HG02759 (cell line): ENCODE data around the gene LRRC8D.

ENCODE experiments used
- ATAC-seq: cut with Tn5 transposase; IDR thresholded peaks from one replicate; pipeline ENCODE4 v1.9.1; 2021; ENCODE audit warnings: mild to moderate bottlenecking, moderate library complexity; ENCODE audit not compliant: unreplicated experiment

LRRC8D gene

DNA sequence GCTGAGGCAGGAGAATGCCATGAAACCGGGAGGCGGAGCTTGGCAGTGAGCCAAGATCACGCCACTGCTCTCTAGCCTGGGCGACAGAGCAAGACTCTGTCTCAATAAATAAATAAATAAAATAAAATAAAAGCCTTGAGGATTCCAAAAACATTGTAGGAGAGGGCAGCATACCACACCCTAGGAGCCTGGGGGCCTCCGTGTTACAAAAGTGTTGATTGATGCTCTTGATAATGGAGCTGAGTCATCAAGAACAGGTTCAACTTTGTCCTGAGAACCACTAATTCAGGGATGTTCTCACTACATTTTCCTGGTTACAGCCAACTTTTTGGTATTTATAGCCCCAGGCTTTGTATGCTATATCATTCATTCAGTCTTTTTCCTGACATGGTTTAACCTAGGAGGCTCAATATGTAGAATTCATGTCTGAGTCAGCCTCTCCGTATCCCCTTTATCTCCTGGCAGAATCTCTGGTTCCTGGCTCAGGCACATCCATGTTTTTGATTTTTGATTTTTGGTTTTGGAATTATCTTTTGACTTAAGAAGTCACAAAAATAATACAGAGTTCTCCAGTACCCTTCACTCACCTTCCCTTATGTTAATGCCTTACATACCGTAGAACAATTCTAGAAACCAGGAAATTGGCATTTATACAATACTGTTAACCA lies 69.4 kb downstream of the LRRC8D start:
- no peak for ATAC-seq

DNA sequence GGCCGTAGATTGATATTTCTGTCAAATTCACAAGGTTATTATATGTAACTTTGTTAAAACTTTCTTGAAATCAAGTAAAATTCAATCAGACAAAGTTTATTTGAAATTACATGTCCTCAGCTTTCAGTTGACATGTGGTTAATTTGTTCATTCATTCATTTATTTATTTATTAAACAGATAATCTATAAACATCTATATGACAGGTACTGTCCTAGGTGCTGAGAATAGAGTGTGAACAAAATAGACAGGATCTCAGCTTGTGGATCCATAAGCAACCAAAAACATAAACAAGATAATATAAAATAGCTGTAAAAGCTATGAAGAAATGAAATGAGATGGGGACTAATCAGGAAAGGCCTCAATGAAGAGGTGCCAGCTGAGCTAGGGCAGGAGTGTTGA lies 72.0 kb downstream of the LRRC8D start:
- no peak for ATAC-seq

DNA sequence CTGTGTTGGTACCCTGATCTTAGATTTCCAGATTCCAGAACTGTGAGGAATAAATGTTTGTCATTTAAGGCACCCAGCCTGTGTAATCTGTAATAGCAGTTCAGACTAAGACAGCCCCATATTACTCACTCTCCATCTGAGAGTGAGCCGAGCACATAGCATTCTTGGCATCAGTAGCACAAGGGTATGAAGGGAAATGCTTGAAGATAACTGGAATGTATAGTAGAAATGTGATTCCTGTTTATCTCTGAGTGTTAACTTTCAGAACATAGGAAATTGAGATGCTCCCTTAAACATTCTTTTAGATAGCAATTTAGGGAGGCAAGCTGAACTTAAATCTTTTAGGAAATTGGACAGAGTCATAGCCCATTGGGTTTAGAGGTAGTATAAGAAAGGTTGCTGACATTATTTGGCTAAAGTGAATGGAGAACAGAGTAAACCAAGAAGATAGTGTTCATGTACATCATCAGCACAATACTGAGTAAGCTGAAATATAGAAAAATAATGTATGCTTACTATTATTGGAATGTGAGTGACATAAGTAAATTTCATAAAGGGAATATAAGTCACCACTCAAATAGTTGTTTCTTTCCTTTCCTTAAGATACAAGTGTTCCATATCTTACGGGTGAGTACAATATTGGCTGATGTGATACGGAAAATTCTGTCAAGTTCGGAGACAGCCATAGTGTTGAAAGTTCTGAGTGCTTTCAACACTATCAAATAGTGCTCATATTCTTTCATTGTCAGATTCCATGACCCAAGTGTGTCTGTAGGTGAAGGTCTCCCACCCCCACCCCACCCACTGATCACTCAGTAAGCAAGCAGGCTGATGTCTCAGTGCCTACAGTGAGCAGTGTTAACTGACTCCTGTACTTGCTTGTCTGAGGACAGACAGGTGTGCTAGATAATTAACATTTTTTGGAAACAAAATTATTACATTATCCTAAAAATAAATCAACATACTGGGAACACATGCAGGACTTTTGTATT lies 73.7 kb downstream of the LRRC8D start:
- no peak for ATAC-seq

DNA sequence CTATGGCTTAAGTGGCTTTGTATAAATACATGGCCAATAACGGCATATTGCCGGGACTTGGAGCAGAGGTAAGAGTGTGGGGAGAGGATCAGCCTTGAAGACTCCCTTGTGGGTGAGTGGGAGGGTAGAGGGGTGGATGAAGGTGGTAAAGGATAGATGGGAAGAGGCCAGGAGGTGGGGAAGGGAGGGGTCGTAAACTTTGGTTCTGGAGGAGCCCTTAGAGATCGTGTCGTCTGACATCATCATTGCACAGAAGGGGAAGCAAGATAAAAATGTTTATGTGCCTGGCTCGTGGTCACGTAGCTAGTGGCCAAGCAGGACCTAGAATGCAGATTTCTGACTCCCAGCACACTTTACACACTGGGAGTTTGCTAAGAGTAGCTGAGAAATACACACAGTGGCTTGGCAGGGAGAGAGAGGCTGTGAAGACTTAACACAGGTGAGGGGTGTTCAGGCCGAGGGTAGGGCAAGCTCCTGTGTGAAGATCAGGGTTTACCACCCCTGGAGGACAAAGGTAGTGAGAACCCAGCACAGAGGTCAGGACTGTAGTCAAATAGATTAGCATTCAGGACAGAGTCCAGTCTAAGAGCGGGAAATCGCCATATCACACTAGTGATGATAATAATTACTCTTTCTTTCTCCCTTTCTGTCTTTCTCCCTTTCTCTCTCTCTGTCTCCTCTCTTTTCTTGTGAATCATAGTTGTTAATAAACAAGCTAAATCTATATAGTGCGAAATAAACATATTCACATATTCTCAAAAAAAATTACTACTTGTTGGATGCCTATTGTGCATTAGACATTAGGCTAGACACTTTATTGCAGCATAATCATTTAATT lies 75.5 kb downstream of the LRRC8D start:
- ATAC-seq: no peak

DNA sequence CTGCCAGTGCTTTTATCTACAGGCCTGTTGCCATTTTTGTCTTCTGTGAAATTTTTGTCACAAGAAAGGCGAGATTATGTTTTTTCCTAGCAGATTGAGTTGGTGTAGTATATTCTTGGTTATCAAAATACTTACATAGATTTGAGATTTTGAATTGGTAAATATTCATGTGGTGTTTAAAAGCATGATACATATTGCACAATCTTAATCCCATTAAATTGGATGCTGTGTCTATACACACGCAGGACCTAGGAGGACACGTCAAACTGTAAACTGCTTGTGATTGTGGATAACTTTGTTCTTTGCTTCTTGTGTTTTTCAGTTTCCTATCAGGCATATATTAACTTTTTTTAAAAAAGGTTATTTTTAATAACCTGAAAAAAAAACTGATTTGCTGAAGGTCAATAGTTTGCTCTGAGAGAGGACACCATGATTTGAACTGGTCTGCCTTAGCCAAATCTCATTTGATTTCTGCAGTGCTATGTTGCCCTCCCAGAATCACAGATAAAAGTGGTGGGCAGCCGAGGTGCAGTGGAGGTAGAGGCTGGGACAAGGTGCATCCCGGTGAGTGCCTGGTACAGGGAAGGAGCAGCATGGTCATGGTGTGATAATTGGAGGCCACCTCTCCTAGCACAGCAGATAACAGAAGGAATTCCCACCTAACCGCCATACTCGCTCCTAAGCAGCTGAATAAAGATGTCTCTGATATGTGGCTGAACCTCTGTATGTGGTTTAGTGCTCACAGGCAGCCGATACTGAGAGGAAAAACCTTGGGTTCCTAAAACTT lies 76.7 kb downstream of the LRRC8D start:
- no peak for ATAC-seq

DNA sequence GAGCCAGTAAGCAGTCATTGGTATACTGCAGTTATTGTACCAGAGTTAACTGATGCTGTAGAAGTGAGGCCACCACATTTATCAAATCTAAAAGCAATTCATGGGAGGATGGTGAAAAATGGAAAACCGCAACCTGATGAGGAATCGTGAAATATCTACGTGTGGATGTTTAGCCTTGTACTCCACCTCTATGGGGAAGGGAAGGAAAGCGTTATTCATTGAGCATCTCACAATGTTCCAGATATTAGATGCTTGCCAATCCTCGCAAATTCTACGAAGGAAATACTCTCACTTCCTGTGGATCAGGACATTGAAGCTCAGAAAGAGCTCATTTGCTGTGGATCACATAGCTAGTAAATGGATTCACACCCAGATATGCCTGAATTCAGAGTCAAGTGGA lies 77.3 kb downstream of the LRRC8D start:
- no peak for ATAC-seq

DNA sequence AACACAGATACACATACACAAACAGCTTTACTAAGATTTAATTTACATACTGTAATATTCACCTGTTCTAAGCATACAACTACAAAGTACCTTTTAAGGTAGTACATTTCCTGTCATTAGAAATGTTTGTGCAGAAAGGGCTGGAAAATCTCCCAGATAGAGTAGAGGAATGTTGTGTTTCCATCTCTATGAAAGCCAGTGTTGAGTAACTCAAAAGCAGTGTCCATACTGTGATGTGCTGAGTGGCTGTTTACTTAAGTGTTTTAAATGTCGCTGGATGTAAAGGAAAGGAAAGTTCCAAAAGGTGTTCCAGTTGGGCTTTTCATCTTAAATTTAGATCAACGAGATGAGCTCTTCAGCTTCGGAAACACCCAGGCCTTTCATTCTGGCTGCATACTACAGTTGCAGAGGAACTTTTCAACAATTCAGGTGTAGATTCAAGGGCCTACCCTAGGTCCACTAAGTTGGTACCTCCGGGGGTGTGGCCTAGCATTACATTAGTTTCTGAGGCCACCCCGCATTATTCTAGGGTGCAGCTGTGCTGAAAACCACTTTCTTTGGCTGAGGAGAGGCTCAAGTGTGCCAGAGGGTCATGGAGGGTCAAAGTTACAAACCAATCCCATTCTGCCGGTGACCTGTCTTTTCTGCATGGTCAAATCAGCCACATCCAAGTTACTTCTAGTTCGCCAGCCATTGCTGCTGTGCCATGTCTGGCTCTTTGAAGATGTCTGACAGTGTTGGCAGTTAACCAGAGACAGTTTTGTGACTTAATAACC lies 78.1 kb downstream of the LRRC8D start:
- no peak for ATAC-seq

DNA sequence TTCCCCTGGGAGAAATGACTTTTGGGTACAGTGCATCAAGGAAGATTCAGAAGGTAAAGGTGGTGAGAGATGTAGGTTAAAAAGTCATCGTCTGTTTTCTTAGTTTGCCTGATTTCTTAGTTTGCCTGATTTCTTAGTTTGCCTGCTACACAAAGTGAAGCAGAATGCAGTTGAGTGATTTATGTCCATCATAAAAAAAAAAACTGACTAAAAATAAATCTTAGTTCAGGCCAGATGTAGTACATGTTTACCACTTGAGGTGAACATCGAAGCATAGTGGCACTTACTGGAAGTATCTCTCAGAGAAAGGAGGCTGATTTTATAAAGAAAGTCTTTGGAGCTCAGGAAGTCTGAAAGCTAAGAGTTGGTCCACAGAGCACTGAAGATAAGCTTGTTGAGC lies 79.5 kb downstream of the LRRC8D start:
- no peak for ATAC-seq

DNA sequence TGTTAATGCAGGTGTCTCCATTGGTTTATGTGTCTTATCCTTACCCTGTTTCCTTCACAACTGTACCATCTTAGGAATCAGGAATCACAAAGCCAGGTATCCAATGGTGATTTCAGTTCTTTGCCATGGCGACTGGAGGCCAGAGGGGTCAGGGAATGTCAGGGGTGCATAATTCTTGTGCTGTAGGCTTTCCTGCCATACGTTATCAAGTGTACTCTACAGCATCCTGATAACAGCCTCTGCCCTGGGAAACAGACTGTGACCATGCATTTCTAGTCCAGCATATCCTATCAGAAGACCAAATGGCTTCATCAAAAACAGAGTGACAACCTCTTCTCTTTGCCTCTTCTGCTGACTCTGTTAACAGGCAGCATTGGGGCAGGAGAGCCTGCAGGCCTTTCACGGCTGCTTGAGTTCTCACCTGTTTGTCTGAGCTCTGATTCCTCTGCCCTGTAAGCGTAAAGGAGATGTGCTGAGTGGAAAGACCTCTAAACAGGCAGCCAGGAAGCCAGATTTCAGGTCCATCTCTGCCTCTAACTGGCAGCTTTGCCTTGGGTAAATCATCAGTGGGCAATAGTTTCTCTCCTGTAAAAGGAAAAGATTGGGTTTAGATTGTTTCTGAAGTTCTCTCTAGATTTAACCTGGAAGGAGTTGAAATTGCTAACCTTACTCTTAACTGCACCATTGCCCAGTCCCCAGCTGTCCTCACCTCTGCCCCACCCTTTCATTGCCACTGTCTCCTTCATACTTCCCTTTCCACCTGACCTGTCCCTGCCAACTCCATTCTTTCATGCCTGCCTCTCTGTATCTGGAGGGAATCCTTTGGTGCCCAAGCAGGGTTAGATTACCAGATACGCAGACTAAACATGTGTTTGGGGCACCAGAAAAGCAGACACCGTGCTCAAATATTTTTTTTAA lies 80.2 kb downstream of the LRRC8D start:
- no peak for ATAC-seq

DNA sequence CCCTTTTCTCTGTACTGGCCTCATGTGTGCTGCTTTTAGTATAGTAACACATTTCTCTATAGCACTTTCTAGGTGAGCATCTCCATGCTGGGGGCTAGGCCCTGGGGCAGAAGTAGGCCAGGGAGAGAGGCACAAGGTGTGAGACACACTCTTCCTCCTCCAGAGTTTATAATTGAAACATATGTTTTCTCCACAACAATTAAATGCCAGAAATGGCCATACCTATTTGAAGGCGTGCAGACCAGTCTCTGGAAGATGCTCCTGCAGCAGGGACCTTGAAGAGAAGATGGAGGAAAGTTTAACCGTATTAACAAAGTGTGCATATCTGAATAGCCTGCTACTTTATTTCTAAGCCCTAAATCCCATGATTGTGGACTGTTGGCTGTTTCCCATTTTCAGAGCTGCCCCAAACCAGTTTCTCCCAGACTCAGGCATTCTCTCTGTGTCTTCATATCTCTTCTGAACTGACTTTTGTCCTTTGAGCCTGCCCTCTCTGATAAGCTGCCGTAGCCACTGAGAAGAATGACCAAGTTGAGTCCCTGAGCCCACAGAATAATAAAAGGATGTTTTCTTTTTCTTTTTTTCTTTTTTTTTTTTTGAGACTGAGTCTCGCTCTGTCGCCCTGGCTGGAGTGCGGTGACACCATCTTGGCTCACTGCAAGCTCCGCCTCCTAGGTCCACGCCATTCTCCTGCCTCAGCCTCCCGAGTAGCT lies 81.3 kb downstream of the LRRC8D start:
- ATAC-seq: no peak

DNA sequence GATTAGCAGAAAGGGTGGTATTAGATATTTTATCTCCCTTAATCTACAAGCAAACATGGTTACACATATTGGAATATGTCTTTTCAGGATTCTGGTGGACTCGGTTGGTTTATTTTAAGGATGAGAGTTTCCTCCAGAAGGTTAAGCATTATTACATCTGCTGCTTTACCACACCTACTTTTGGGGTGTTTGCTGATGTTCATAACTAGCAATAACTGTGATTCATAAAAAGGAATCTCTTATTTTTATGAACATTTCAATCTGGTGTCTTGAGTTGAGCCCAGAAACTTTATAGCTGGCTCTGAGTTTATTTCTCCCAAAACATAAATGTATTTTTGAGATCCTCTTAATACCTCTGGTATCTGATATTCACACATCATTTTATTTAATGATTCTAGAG lies 82.7 kb downstream of the LRRC8D start:
- ATAC-seq: no peak

DNA sequence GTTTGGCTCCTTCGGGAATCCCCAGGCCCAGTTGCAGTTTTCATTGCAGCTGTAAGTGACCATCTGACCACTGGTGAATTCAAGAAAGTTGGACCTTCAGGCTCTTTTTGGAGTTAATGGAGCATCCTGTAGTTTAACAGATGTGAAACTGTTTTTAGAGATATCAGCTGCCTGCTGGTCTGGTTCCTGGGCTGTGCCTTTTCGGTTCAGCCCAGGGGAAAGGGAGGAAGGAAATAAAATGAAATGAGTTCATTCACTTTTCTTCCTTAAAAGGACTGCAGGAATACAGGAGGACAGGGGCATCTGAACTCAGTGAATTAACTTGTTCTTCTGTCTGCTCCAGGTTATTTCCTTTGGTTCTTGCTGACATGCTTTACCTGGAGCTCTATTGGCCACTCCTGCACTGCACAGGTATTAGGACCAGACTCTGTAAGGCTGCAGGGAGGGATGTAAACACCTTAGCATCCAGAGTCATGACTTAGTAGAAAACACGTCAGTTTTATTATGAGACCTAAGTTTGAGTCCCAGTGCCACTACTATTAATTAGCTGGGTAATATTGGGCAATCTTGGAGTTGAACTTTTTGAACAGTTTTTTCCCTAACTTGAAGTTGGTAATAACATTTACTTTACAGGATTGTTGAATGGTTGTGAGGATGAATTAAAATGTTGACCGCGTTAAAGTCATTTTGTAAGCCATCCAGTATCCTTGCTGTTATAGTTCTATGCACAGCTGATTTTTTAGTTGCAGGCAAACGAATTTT lies 83.6 kb downstream of the LRRC8D start:
- no peak for ATAC-seq

DNA sequence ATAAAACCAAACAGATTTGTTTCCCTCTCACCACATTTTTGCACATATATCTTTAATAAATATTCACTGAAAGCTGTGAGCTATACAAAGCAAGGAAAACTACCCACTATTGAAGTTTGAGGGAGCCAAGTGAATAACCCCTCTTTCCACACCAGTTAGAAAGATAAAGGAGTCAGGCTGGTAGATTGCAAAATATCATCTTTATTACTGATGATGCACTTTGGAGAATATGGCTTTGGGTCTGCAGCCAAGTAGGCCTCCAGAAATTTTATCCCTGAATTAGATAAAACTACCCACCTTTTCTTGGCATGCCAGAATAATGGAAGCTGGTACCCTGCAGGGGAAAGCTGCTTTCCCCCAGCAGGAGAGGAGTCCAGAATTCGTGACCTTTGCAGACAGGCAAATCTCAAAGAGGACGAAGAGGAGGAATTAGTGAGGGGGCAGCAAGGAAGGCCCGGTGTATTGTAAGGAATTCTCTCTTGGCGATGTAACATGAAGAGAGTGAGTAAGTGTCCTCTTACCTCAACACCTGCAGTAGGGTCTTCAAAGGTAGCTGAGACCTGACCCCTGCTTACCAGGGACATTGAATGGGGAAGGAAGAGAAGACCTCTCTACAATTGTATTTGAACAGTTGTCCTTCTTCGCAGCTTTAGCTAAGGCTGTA lies 84.7 kb downstream of the LRRC8D start:
- no peak for ATAC-seq

DNA sequence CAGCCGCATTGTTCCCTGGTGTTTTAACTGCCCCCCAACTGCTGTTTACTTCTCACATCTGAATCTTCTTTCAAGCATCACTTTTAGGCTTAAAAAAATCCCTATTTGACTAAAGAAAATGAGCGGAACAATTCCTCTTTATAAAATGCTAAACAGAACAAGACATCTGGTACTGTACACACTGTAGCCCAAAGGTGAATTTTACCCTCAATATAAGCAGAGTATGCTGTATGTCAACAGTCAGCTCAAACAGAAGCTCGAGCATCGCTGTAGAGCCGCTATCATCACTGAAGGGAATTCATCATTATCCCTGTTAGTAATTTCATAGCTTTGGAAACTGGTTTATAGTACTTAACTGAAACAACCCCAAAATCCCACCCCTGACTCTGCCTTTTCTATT lies 85.3 kb downstream of the LRRC8D start:
- ATAC-seq: no peak

DNA sequence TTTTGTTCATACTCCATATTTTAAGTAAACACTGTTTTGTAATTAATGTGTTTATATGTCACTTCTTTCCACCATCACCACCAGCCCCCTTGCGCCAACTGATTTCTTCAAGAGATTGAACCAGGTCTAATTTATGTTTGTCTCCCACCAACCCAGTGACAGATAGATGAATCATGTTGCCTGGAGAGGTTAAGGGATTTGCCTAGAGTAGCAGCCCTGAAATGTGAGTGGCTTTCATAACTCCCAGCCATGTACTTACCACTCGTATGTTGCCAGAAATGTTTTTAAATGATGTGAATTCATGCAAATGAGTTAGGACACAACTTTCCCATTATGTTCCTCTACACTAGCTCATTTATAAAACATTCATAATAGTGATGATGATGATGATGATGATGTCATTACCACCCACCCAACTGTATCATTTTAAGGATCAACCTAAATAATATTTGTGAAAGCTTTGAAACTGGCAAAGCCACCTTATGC lies 86.9 kb downstream of the LRRC8D start:
- no peak for ATAC-seq

DNA sequence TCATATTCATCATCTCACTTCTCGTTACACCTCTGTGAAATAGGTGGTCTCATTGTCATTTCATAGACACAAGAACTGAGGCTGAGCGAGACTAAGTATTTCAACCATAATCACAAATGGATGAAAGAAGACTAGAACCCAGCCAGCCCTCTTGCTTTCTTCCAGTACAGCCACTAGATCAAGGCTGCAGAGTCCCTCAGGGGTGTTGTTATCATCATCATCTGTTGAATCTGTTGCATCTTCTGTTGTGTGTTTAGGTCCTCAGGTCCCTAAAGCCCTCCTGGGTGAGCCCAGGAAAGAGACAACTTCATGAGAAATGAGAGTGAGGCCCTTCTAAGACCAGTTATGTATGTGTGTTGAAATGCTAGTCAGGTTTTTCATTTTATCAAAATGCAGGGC lies 87.4 kb downstream of the LRRC8D start:
- ATAC-seq: no peak
